Heart left ventricle (tissue), 13 donors: Measurements from ENCODE around the gene FLNB.

ENCODE experiments used
- CTCF ChIP-seq, 12 donors: fragments of 200-600 bp; sonication (generic) in 4 of 12; IDR thresholded peaks; one replicate each; pipeline versions ENCODE4 v1.5.0 to v1.8.0; 2018 to 2022; ENCODE audit warnings: antibody characterized with exemption in 12 of 12, mild to moderate bottlenecking in 5 of 12
- POLR2A ChIP-seq, 2 donors: fragments of 450-650 bp; IDR thresholded peaks; one replicate each; pipeline ENCODE4 v1.6.1; 2017; ENCODE audit warnings: antibody characterized with exemption in 2 of 2, mild to moderate bottlenecking in 2 of 2, moderate library complexity in 2 of 2
- donor health status: ischemic (EF 13 %, LVEDD 7.1; RV severe dilation, severe dysfunction).
- donor health status: DM: no; HTN: yes; CAD: no.
- donor health status: DM: no; HTN: no; CAD: no.
- donor health status: ischemic (EF 25% LVEDD 6.9; RV normal size, moderate dysfunction).
- donor health status: ischemic (EF 25% LVEDD 5.7; RV mildly dilated, moderate dysfunction).
- donor health status: ischemic (EF 35%, LVEDD 5.7; RV mildly dilated, moderate dysfunction).
- donor health status: nonischemic (EF 11% LVEDD 7.7; RV severe dilation, severe dysfunction).
- donor health status: DM: yes; HTN: yes; CAD: no.
- donor health status: PGD.
- donor health status: ischemic (EF 29% LVEDD 5.4; RV normal size, mild dysfunction).
- donor health status: nonischemic (EF 23%, LVEDD 6.1; RV moderate dilation, normal function).

- TF ChIP-seq CTCF (IDR thresholded peaks at IDR 0.05) (no peak), POLR2A (IDR thresholded peaks at IDR 0.05) (no peak)
These were observed 202.7 kb downstream of the FLNB start, which contains the start of gene DNASE1L3 for GRCh38 chr3:58210761-58211460.
